HEK293 (cell line): Measurements from ENCODE around the gene FHL2.
A peak's percentile ranks its signal among the peaks of the same experiment; 100 is the strongest.

Experiments
- EGR2 ChIP-seq: fragments of 450-650 bp; formaldehyde crosslinking; IDR thresholded peaks from 2 replicates; pipeline ENCODE4 v1.5.1; 2016; ENCODE audit warnings: low read depth, missing biosample characterization, missing genetic modification characterization
- GLIS2 ChIP-seq: fragments of 450-650 bp; formaldehyde crosslinking; IDR thresholded peaks from 2 replicates; pipeline ENCODE4 v1.5.1; 2016; ENCODE audit warnings: missing biosample characterization, missing genetic modification characterization
- SP3 ChIP-seq: fragments of 450-650 bp; formaldehyde crosslinking; IDR thresholded peaks from 2 replicates; pipeline ENCODE4 v1.5.1; 2016; ENCODE audit warnings: missing biosample characterization, missing genetic modification characterization
- ZNF214 ChIP-seq: fragments of 450-650 bp; formaldehyde crosslinking; IDR thresholded peaks from 2 replicates; pipeline ENCODE4 v1.5.1; 2017; ENCODE audit warnings: missing biosample characterization, mild to moderate bottlenecking, missing genetic modification characterization, borderline replicate concordance
- ZNF341 ChIP-seq: fragments of 450-650 bp; formaldehyde crosslinking; IDR thresholded peaks from 2 replicates; pipeline ENCODE4; 2016; ENCODE audit warnings: low read depth, missing biosample characterization, missing genetic modification characterization
- ZNF600 ChIP-seq: fragments of 450-650 bp; formaldehyde crosslinking; IDR thresholded peaks from 2 replicates; pipeline ENCODE4 v1.5.1; 2016; ENCODE audit warnings: missing biosample characterization, missing genetic modification characterization
- ZNF677 ChIP-seq: fragments of 450-650 bp; IDR thresholded peaks from 2 replicates; pipeline ENCODE4 v1.5.0; 2018; ENCODE audit warnings: missing biosample characterization, mild to moderate bottlenecking, missing genetic modification characterization, moderate library complexity
- ZSCAN30 ChIP-seq: fragments of 450-650 bp; IDR thresholded peaks from 2 replicates; pipeline ENCODE4 v1.5.1; 2018; ENCODE audit warnings: missing biosample characterization, mild to moderate bottlenecking, missing genetic modification characterization, moderate library complexity
- TF ChIP-seq, protein P1 (sequence below): fragments of 450-650 bp; formaldehyde crosslinking; IDR thresholded peaks from 2 replicates; pipeline ENCODE4 v1.5.1; 2016; ENCODE audit warnings: missing biosample characterization, missing genetic modification characterization
- TF ChIP-seq, protein P2 (sequence below): fragments of 450-650 bp; formaldehyde crosslinking; IDR thresholded peaks from 2 replicates; pipeline ENCODE4 v1.5.1; 2016; ENCODE audit warnings: missing biosample characterization, missing genetic modification characterization
- TF ChIP-seq, protein P3 (sequence below): fragments of 450-650 bp; formaldehyde crosslinking; optimal IDR thresholded peaks from 2 replicates; pipeline ENCODE3; 2016; ENCODE audit warnings: missing biosample characterization, mild to moderate bottlenecking, missing genetic modification characterization
- TF ChIP-seq, protein P4 (sequence below): fragments of 450-650 bp; formaldehyde crosslinking; IDR thresholded peaks from 2 replicates; pipeline ENCODE4 v1.5.1; 2016; ENCODE audit warnings: missing biosample characterization, missing genetic modification characterization
- TF ChIP-seq, protein P5 (sequence below): fragments of 450-650 bp; formaldehyde crosslinking; IDR thresholded peaks from 2 replicates; pipeline ENCODE4 v1.5.1; 2016; ENCODE audit warnings: missing biosample characterization, missing genetic modification characterization
- TF ChIP-seq, protein P6 (sequence below): fragments of 450-650 bp; formaldehyde crosslinking; IDR thresholded peaks from 2 replicates; pipeline ENCODE4 v1.5.1; 2017; ENCODE audit warnings: missing biosample characterization, missing genetic modification characterization

Gene FHL2

DNA sequence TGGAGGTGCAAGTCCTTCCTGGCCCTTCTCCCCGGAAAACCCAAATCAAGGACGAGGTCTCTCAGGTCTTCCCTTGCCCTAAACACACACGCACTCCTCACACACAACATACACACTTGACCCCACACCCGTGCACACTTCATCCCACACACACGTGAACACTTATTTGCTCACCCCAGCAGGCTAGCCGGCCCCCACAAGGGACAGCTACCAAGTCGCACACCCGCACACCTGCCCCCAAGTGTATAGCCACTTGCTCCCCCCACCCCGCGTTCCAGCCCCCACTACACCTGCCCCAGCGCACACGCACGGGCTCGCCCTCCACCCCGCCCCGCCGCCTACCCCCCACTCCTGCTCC lies 69.7 kb downstream of the FHL2 start (continued):
- TF ChIP-seq, protein P1, sequence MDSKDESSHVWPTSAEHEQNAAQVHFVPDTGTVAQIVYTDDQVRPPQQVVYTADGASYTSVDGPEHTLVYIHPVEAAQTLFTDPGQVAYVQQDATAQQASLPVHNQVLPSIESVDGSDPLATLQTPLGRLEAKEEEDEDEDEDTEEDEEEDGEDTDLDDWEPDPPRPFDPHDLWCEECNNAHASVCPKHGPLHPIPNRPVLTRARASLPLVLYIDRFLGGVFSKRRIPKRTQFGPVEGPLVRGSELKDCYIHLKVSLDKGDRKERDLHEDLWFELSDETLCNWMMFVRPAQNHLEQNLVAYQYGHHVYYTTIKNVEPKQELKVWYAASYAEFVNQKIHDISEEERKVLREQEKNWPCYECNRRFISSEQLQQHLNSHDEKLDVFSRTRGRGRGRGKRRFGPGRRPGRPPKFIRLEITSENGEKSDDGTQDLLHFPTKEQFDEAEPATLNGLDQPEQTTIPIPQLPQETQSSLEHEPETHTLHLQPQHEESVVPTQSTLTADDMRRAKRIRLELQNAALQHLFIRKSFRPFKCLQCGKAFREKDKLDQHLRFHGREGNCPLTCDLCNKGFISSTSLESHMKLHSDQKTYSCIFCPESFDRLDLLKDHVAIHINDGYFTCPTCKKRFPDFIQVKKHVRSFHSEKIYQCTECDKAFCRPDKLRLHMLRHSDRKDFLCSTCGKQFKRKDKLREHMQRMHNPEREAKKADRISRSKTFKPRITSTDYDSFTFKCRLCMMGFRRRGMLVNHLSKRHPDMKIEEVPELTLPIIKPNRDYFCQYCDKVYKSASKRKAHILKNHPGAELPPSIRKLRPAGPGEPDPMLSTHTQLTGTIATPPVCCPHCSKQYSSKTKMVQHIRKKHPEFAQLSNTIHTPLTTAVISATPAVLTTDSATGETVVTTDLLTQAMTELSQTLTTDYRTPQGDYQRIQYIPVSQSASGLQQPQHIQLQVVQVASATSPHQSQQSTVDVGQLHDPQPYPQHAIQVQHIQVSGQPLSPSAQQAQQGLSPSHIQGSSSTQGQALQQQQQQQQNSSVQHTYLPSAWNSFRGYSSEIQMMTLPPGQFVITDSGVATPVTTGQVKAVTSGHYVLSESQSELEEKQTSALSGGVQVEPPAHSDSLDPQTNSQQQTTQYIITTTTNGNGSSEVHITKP (tag by site-specific recombination) = peak; percentile 92
- TF ChIP-seq ZNF600 (tag by site-specific recombination) (peak; percentile 9; the same call in 1 of the 2 replicates), ZNF341 (no peak), SP3 (tag by site-specific recombination) (peak; percentile 28; the same call in 1 of the 2 replicates), EGR2 (tag by site-specific recombination) (peak; percentile 78), GLIS2 (tag by site-specific recombination) (peak; percentile 38; the same call in 1 of the 2 replicates), ZNF214 (tag by site-specific recombination) (no peak), ZSCAN30 (no peak), ZNF677 (tag by site-specific recombination) (no peak)
- TF ChIP-seq, protein P2, sequence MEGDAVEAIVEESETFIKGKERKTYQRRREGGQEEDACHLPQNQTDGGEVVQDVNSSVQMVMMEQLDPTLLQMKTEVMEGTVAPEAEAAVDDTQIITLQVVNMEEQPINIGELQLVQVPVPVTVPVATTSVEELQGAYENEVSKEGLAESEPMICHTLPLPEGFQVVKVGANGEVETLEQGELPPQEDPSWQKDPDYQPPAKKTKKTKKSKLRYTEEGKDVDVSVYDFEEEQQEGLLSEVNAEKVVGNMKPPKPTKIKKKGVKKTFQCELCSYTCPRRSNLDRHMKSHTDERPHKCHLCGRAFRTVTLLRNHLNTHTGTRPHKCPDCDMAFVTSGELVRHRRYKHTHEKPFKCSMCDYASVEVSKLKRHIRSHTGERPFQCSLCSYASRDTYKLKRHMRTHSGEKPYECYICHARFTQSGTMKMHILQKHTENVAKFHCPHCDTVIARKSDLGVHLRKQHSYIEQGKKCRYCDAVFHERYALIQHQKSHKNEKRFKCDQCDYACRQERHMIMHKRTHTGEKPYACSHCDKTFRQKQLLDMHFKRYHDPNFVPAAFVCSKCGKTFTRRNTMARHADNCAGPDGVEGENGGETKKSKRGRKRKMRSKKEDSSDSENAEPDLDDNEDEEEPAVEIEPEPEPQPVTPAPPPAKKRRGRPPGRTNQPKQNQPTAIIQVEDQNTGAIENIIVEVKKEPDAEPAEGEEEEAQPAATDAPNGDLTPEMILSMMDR (tag by site-specific recombination) = 0 out of 2 replicates have a peak, but pooled peaks have one; percentile 3
- TF ChIP-seq, protein P3, sequence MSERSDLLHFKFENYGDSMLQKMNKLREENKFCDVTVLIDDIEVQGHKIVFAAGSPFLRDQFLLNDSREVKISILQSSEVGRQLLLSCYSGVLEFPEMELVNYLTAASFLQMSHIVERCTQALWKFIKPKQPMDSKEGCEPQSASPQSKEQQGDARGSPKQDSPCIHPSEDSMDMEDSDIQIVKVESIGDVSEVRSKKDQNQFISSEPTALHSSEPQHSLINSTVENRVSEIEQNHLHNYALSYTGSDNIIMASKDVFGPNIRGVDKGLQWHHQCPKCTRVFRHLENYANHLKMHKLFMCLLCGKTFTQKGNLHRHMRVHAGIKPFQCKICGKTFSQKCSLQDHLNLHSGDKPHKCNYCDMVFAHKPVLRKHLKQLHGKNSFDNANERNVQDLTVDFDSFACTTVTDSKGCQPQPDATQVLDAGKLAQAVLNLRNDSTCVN (tag by site-specific recombination) = peak; percentile 34
- TF ChIP-seq, protein P4, sequence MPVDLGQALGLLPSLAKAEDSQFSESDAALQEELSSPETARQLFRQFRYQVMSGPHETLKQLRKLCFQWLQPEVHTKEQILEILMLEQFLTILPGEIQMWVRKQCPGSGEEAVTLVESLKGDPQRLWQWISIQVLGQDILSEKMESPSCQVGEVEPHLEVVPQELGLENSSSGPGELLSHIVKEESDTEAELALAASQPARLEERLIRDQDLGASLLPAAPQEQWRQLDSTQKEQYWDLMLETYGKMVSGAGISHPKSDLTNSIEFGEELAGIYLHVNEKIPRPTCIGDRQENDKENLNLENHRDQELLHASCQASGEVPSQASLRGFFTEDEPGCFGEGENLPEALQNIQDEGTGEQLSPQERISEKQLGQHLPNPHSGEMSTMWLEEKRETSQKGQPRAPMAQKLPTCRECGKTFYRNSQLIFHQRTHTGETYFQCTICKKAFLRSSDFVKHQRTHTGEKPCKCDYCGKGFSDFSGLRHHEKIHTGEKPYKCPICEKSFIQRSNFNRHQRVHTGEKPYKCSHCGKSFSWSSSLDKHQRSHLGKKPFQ (tag by site-specific recombination) = peak; percentile 61; the same call in 1 of the 2 replicates
- TF ChIP-seq, protein P5, sequence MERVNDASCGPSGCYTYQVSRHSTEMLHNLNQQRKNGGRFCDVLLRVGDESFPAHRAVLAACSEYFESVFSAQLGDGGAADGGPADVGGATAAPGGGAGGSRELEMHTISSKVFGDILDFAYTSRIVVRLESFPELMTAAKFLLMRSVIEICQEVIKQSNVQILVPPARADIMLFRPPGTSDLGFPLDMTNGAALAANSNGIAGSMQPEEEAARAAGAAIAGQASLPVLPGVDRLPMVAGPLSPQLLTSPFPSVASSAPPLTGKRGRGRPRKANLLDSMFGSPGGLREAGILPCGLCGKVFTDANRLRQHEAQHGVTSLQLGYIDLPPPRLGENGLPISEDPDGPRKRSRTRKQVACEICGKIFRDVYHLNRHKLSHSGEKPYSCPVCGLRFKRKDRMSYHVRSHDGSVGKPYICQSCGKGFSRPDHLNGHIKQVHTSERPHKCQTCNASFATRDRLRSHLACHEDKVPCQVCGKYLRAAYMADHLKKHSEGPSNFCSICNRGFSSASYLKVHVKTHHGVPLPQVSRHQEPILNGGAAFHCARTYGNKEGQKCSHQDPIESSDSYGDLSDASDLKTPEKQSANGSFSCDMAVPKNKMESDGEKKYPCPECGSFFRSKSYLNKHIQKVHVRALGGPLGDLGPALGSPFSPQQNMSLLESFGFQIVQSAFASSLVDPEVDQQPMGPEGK = peak; percentile 55; the same call in 1 of the 2 replicates
- TF ChIP-seq, protein P6, sequence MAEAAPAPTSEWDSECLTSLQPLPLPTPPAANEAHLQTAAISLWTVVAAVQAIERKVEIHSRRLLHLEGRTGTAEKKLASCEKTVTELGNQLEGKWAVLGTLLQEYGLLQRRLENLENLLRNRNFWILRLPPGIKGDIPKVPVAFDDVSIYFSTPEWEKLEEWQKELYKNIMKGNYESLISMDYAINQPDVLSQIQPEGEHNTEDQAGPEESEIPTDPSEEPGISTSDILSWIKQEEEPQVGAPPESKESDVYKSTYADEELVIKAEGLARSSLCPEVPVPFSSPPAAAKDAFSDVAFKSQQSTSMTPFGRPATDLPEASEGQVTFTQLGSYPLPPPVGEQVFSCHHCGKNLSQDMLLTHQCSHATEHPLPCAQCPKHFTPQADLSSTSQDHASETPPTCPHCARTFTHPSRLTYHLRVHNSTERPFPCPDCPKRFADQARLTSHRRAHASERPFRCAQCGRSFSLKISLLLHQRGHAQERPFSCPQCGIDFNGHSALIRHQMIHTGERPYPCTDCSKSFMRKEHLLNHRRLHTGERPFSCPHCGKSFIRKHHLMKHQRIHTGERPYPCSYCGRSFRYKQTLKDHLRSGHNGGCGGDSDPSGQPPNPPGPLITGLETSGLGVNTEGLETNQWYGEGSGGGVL (tag by site-specific recombination) = peak; percentile 85
